ENCODE measurements around the gene APOBEC4. TPM values are rescaled to one million over a fixed set of nuclear protein-coding genes. Genes with fewer than 3 reads are reported as not detected.
"Not testable (repeated sequence)": the region's sequence is repeated elsewhere in the genome, so short reads cannot be mapped to it uniquely, and the experiment has no call there.

APOBEC4 gene
- polyA plus RNA-seq, 1 experiment, result not detected

GRCh38 chr1:183689762-183690204 is 36.7 kb upstream of the APOBEC4 start:
- CTCF ChIA-PET, result interaction anchor here (1.1 kb wide), 1 partner anchor 128 kb away, joined by 3 read pairs; no protein-coding TSS in a partner anchor
- POLR2A ChIA-PET, result no interaction called here
- no peaks in the 10 kb centered on the region for H3K27me3 ChIP-seq (ENCODE audit: control insufficient read depth, insufficient read depth, low read length)
- H3K36me3 ChIP-seq (ENCODE audit: control insufficient read depth, insufficient read depth, low read length), result no peaks in the 10 kb centered on the region
- no peak for TF ChIP-seq CTCF (IDR thresholded peaks at IDR 0.05; ENCODE audit: insufficient read depth, low read depth, low read length)
- H3K4me3 ChIP-seq (ENCODE audit: low read depth, low read length), result no peak overlapping the region
- no peak for DNase-seq (ENCODE audit: low read depth)

GRCh38 chr1:183688341-183689060 is 35.4 kb upstream of the APOBEC4 start:
- no peaks in the 10 kb centered on the region for H3K27me3 ChIP-seq (ENCODE audit: control insufficient read depth, insufficient read depth, low read length)
- ChIA-PET CTCF (no interaction called here), POLR2A (no interaction called here)
- TF ChIP-seq CTCF (IDR thresholded peaks at IDR 0.05; ENCODE audit: insufficient read depth, low read depth, low read length), result no peak
- H3K4me3 ChIP-seq (ENCODE audit: low read depth, low read length), result no peak overlapping the region
- H3K36me3 ChIP-seq (ENCODE audit: control insufficient read depth, insufficient read depth, low read length), result no peaks in the 10 kb centered on the region
- DNase-seq (ENCODE audit: low read depth), result no peak

- ChIA-PET POLR2A (no interaction called here), CTCF (no interaction called here)
- no peaks in the 10 kb centered on the region for H3K27me3 ChIP-seq (ENCODE audit: control insufficient read depth, insufficient read depth, low read length)
- no peak for DNase-seq (ENCODE audit: low read depth)
- no peak for TF ChIP-seq CTCF (IDR thresholded peaks at IDR 0.05; ENCODE audit: insufficient read depth, low read depth, low read length)
- H3K36me3 ChIP-seq (ENCODE audit: control insufficient read depth, insufficient read depth, low read length), result no peaks in the 10 kb centered on the region
- no peak overlapping the region for H3K4me3 ChIP-seq (ENCODE audit: low read depth, low read length)
These were observed 34.6 kb upstream of the APOBEC4 start for GRCh38 chr1:183687546-183688304.

GRCh38 chr1:183686229-183686628 is 33.1 kb upstream of the APOBEC4 start:
- TF ChIP-seq CTCF (IDR thresholded peaks at IDR 0.05; ENCODE audit: insufficient read depth, low read depth, low read length), result no peak
- ChIA-PET POLR2A (no interaction called here), CTCF (interaction anchor here (0.9 to 3.2 kb wide), 6 partner anchors 16 to 229 kb away, joined by 3 to 20 read pairs (median 5); partner anchors contain the start of gene APOBEC4)
- no peak for DNase-seq (ENCODE audit: low read depth)
- Histone ChIP-seq H3K27me3 (ENCODE audit: control insufficient read depth, insufficient read depth, low read length) (no peaks in the 10 kb centered on the region), H3K4me3 (ENCODE audit: low read depth, low read length) (no peak overlapping the region), H3K36me3 (ENCODE audit: control insufficient read depth, insufficient read depth, low read length) (no peaks in the 10 kb centered on the region)

- CTCF ChIA-PET, result interaction anchor here (0.5 to 3.2 kb wide), 30 partner anchors 9 to 1201 kb away, joined by 3 to 30 read pairs (median 3); partner anchors contain the start of genes APOBEC4 and SMG7
- no peak for DNase-seq (ENCODE audit: low read depth)
- H3K36me3 ChIP-seq (ENCODE audit: control insufficient read depth, insufficient read depth, low read length), result no peaks in the 10 kb centered on the region
- POLR2A ChIA-PET, result interaction anchor here (0.6 to 1.5 kb wide), 3 partner anchors 9 to 1070 kb away, joined by 3 to 5 read pairs (median 5); no protein-coding TSS in a partner anchor
- H3K27me3 ChIP-seq (ENCODE audit: control insufficient read depth, insufficient read depth, low read length), result no peaks in the 10 kb centered on the region
- H3K4me3 ChIP-seq (ENCODE audit: low read depth, low read length), result no peak overlapping the region
- TF ChIP-seq CTCF (IDR thresholded peaks at IDR 0.05; ENCODE audit: insufficient read depth, low read depth, low read length), result peak; percentile 72
These were observed 32.1 kb upstream of the APOBEC4 start for GRCh38 chr1:183685112-183685713.

GRCh38 chr1:183679363-183679762 is 26.2 kb upstream of the APOBEC4 start:
- H3K36me3 ChIP-seq (ENCODE audit: control insufficient read depth, insufficient read depth, low read length); H3K27me3 ChIP-seq (ENCODE audit: control insufficient read depth, insufficient read depth, low read length); H3K4me3 ChIP-seq (ENCODE audit: low read depth, low read length); CTCF ChIA-PET; DNase-seq (ENCODE audit: low read depth); POLR2A ChIA-PET: not testable (repeated sequence)
